ENCODE measurements around the gene DPH7. TPM values are rescaled to one million over a fixed set of nuclear protein-coding genes. Genes with fewer than 3 reads are reported as not detected.

The DPH7 gene
- total RNA-seq, 4 donors from 2014 or later = 17.6 to 43.6 (median 27.8) TPM

DNA sequence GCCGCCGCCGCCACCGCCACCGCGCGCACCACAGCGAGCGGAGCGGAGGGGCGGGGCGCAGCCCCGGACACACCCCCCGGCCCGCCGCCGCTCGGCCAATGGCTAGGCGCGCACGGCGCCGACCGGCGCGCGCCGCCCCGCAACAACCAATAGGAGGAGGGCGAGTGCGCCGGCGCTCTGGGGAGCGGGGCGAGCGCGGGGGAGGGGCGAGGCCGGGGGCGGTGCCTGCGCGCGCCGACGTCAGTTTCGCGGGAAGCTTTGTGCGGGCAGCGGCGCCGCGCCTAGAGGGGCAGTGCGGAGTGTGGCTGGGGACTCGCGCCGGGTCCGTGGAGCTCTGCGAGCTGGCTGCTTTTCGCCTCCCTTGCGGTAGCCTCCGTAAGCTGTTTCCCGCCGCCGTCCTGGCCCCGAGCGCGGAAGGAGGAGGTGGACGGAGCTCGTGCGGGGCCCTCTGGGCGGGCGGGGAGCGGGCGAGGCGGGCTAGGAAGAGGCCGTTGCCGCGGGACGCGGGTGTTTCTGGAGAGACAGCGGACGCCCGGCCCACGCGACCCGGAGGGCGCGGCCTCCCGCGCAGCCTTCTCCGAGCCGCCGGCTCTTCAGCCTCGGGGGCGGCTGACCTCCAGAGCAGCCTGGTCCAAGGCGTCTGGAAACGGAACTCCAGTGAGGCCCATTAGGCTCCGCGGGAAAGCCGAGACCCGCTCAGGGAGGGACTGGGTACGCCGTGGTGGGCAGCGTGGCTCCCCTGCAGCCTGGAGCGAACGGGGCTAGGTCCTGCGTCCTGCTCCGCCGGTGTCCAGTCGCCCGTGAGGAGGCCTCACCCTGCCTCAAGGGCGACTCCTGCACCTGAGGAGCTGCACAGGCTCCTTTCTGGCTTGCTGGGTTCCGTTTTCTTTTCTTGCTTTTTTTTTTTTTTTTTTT, 12.0 kb upstream of the DPH7 start, which contains the start of gene ZMYND19:
TSS of gene ZMYND19 (minus strand) at position 44 of the 915 bp plus-strand sequence. CDS start 249 bp downstream, outside the sequence.
- Histone ChIP-seq H3K27ac (peak within 1 kb of the TSS in 3 of 4 donors; percentile 77 to 82 (median 82)), H3K4me3 (peak within 1 kb of the TSS; percentile 68 to 79), H3K36me3 (peaks cover 0 to 29% of the 10 kb centered on the region in 2 donors), H3K4me1 (peaks cover 0 to 31% (median 6%) of the 10 kb centered on the region in 3 donors), H3K27me3 (no peaks in the 10 kb centered on the region), H3K9me3 (no peaks in the 10 kb centered on the region)
- no peak for TF ChIP-seq EP300 (IDR thresholded peaks at IDR 0.05)
- TF ChIP-seq, protein P1, sequence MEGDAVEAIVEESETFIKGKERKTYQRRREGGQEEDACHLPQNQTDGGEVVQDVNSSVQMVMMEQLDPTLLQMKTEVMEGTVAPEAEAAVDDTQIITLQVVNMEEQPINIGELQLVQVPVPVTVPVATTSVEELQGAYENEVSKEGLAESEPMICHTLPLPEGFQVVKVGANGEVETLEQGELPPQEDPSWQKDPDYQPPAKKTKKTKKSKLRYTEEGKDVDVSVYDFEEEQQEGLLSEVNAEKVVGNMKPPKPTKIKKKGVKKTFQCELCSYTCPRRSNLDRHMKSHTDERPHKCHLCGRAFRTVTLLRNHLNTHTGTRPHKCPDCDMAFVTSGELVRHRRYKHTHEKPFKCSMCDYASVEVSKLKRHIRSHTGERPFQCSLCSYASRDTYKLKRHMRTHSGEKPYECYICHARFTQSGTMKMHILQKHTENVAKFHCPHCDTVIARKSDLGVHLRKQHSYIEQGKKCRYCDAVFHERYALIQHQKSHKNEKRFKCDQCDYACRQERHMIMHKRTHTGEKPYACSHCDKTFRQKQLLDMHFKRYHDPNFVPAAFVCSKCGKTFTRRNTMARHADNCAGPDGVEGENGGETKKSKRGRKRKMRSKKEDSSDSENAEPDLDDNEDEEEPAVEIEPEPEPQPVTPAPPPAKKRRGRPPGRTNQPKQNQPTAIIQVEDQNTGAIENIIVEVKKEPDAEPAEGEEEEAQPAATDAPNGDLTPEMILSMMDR (IDR thresholded peaks at IDR 0.05) = peak in 1 of 4 experiments; percentile 7
- WGBS, 2 donors (ENCODE audit: low coverage in 1 of 2) = 0 to 1% methylated on average over 12 to 20 of the region's 113 CpGs
- peak; percentile 99 for ATAC-seq

DNA sequence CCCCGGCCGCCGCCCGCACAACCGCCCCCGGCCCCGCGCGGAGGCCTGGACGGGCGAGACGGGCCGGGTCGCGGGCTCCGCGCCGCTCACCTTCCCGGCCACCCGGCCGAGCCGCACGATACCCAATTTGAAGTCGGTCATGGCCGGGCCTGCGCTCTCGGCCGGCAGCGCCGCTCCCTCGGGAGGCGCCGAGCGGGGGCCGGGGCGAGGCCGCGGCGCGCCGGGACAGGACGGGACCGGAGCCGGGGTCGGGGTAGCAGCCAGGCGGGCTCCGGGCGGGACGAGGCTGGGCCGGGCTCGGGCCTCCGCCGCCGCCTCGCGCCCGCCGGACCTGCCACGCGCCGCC, 11.4 kb upstream of the DPH7 start:
- peaks cover 0 to 31% (median 6%) of the 10 kb centered on the region in 3 donors for H3K4me1 ChIP-seq
- no peaks in the 10 kb centered on the region for H3K9me3 ChIP-seq
- no peaks in the 10 kb centered on the region for H3K27me3 ChIP-seq
- WGBS, 2 donors (ENCODE audit: low coverage in 1 of 2) = 0% methylated on average over 11 of the region's 61 CpGs; no CpG with 5 or more reads in 1 of the 2 donors
- TF ChIP-seq, protein P1 (IDR thresholded peaks at IDR 0.05) = no peak
- TF ChIP-seq EP300 (IDR thresholded peaks at IDR 0.05) = no peak
- no peak for TF ChIP-seq POLR2AphosphoS5 (IDR thresholded peaks at IDR 0.05)
- peak in 1 of 2 donors; percentile 41 for TF ChIP-seq POLR2A (IDR thresholded peaks at IDR 0.05)
- peak overlapping the region; percentile 67 to 79 for H3K4me3 ChIP-seq
- peak; percentile 32 for ATAC-seq
- H3K27ac ChIP-seq = peak overlapping the region in 3 of 4 donors; percentile 63 to 82 (median 70)
- H3K36me3 ChIP-seq = peaks cover 0 to 36% of the 10 kb centered on the region in 2 donors

DNA sequence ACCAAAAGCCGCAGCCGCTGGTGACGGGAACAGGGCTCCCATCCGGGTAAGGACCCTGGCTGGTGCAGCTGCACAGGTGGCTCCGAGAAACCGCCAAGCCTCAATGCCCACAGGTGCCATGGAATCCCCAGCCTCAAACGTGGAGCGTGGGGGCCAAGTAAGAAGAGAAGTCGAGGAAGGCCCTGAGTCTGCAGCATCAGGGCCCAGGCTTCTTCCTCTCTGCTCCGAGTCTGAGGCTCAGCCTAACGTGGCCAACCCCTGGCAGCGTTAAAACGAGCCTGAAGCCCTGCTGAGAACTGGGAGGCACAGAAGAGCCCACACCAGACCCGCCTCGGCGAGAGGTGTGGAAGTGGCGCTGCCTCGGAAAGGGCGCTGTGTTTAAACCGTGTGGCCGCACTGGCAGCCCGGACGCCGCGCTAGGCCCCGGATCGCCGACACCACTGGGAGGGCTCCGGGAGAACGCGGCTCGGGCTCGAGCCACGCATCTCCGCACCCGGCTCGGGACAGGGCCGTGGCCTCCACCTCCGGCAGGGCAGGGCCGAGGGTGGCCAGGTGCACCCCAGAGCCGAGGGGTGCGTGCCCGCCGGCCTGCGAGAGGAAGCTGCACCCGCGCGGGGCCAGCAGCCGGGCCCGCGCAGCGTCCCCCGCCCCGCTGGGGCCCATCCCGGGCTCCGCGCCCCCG, 10.9 kb upstream of the DPH7 start:
- WGBS, 2 donors (ENCODE audit: low coverage in 1 of 2) = 0% methylated on average over 6 of the region's 58 CpGs; no CpG with 5 or more reads in 1 of the 2 donors
- H3K36me3 ChIP-seq = peaks cover 0 to 41% of the 10 kb centered on the region in 2 donors
- TF ChIP-seq POLR2AphosphoS5 (IDR thresholded peaks at IDR 0.05) = no peak
- peak overlapping the region; percentile 67 to 79 for H3K4me3 ChIP-seq
- peak; percentile 16 for ATAC-seq
- peaks cover 0 to 31% (median 6%) of the 10 kb centered on the region in 3 donors for H3K4me1 ChIP-seq
- no peaks in the 10 kb centered on the region for H3K27me3 ChIP-seq
- H3K9me3 ChIP-seq = no peaks in the 10 kb centered on the region
- H3K27ac ChIP-seq = peak overlapping the region in 3 of 4 donors; percentile 63 to 82 (median 70)

DNA sequence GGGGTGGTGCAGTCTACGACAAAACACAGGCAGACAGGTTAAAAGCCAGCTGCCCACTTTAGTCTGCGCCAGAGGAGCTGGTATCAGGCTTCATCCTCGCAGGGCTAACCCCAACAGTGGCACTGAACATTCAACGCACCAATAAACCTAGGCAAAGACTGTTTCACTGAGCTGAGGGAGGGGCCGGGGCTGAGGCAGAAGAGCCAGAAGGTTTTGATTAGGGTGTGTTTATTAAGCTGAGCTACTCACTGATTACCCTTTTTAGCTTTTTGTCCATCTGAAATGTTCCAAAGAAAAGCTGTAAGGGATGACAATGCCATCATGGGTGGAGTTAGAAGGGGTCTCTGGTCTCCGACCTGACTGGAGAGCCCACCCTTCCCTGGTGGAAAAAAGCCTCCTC, 10.2 kb upstream of the DPH7 start:
- Histone ChIP-seq H3K4me3 (no peak overlapping the region), H3K4me1 (peaks cover 0 to 31% (median 6%) of the 10 kb centered on the region in 3 donors), H3K9me3 (no peaks in the 10 kb centered on the region), H3K27me3 (no peaks in the 10 kb centered on the region), H3K27ac (no peak overlapping the region), H3K36me3 (peaks cover 0 to 48% of the 10 kb centered on the region in 2 donors)
- TF ChIP-seq POLR2A (IDR thresholded peaks at IDR 0.05) = no peak
- TF ChIP-seq EP300 (IDR thresholded peaks at IDR 0.05) = no peak
- TF ChIP-seq POLR2AphosphoS5 (IDR thresholded peaks at IDR 0.05) = no peak
- TF ChIP-seq, protein P1 (IDR thresholded peaks at IDR 0.05) = no peak
- 74 to 90% methylated on average over 3 of the region's 6 CpGs for WGBS, 2 donors (ENCODE audit: low coverage in 1 of 2)
- no peak for ATAC-seq

DNA sequence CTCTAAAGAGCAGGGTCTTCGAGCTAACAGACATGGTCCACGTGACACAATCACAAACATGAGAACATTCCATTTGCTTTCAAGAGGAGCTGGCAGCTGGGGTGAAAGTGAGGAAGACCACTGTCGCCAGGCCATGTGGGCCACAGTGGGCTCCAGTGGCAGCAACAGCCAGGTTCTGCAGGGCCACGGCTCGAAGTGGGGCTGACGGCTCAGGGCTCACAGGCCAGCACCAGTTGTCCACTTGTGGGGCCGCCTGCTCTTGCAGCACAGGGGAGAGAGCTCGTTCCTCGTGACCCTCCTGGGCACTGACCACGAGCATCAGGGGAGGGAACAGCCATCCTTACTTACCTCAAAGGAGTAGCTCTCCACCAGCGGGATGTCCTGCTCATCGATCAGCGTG, 9.6 kb upstream of the DPH7 start:
- 93 to 94% methylated on average over 2 to 5 of the region's 13 CpGs for WGBS, 2 donors (ENCODE audit: low coverage in 1 of 2)

More for the DNA sequence above, 9.6 kb upstream of the DPH7 start:
- Histone ChIP-seq H3K4me1 (peaks cover 0 to 31% (median 6%) of the 10 kb centered on the region in 3 donors), H3K9me3 (no peaks in the 10 kb centered on the region), H3K36me3 (peaks cover 0 to 53% of the 10 kb centered on the region in 2 donors), H3K4me3 (no peak overlapping the region), H3K27ac (no peak overlapping the region), H3K27me3 (no peaks in the 10 kb centered on the region)
- no peak for ATAC-seq
- TF ChIP-seq, protein P1 (IDR thresholded peaks at IDR 0.05) = no peak
- TF ChIP-seq POLR2AphosphoS5 (IDR thresholded peaks at IDR 0.05) (no peak), POLR2A (IDR thresholded peaks at IDR 0.05) (no peak), EP300 (IDR thresholded peaks at IDR 0.05) (no peak)

Data from gastroesophageal sphincter (tissue), 4 donors.